HCT116 (cell line): ENCODE measurements around the gene ADIPOR2. TPM values are rescaled to one million over a fixed set of nuclear protein-coding genes. Genes with fewer than 3 reads are reported as not detected.

Experiments used
- ATAC-seq: fragments of 200-7000 bp; cut with Tn5 transposase; 2 replicates; pipeline ENCODE4 v1.9.1; 2020; ENCODE audit warnings: mild to moderate bottlenecking, moderate library complexity
- BruUV-seq: library from RNA; stranded (reverse); fragments of 400-500 nt; replicated peaks from 2 replicates; lab custom pipeline; 2021; lab: Mats Ljungman, UMichigan
- CTCF ChIA-PET: fragments of 300-600 bp; sonication (Branson Sonifier 250); formaldehyde crosslinking; loops from one replicate; lab custom pipeline; 2021; ENCODE audit warnings: antibody characterized with exemption; lab: Charles Lee
- POLR2A ChIA-PET: fragments of 300-600, 350-600 bp; sonication (Branson Sonifier 250); formaldehyde crosslinking; loops from one replicate; lab custom pipeline; 2021; ENCODE audit warnings: antibody characterized with exemption; lab: Charles Lee
- RAD21 ChIA-PET, 2 experiments: fragments of 300-600 bp; sonication (Branson Sonifier 250); formaldehyde crosslinking; loops; one replicate each; lab custom pipeline; 2023; ENCODE audit warnings: low total read pairs in 2 of 2; ENCODE audit not compliant: uncharacterized antibody in 2 of 2, unreplicated experiment in 2 of 2, low non-redundant PET in 1 of 2; lab: Charles Lee
- DNase-seq: peaks from one replicate; pipeline ENCODE4 v3.0.0-alpha.2; 2010; ENCODE audit warnings: low read depth, low spot score
- H2AFZ ChIP-seq: fragments of 200-600 bp; shearing (Covaris generic), sonication (generic); 2 replicates; pipeline ENCODE4 v1.6.1; 2017; ENCODE audit warnings: low read depth, mixed run types, mixed read lengths, antibody characterized with exemption, low read length; ENCODE audit not compliant: poor library complexity, severe bottlenecking
- H3K27ac ChIP-seq: 2 replicates; pipeline ENCODE4 v1.5.1; 2012; ENCODE audit warnings: low read depth, low read length
- H3K27me3 ChIP-seq: fragments of 200-600 bp; sonication (generic); 2 replicates; pipeline ENCODE4 v1.6.1; 2016; ENCODE audit warnings: mixed run types, low read length, mixed read lengths; ENCODE audit not compliant: insufficient read depth
- H3K36me3 ChIP-seq, 2 experiments: fragments of 200-500 bp in 1 of 2; fragments of 200-600 bp in 1 of 2; sonication (Bioruptor generic) in 1 of 2; sonication (generic) in 1 of 2; 2 replicates each; pipeline versions ENCODE4 v1.5.1 to v1.6.1; 2014 to 2016; ENCODE audit warnings: low read length in 2 of 2, inconsistent platforms in 1 of 2, mixed read lengths in 1 of 2, mixed run types in 1 of 2; ENCODE audit not compliant: insufficient read depth in 2 of 2, control insufficient read depth in 1 of 2
- H3K4me1 ChIP-seq, 2 experiments: fragments of 200-600 bp in 1 of 2; sonication (generic) in 1 of 2; 2 replicates each; pipeline versions ENCODE4 v1.5.1 to v1.6.1; 2012 to 2017; ENCODE audit warnings: low read length in 2 of 2, inconsistent platforms in 1 of 2, mild to moderate bottlenecking in 1 of 2, mixed read lengths in 1 of 2, mixed run types in 1 of 2, moderate library complexity in 1 of 2; ENCODE audit not compliant: insufficient read depth in 2 of 2, control insufficient read depth in 1 of 2
- H3K4me2 ChIP-seq: fragments of 200-600 bp; sonication (generic); 2 replicates; pipeline ENCODE4 v1.6.1; 2017; ENCODE audit warnings: mixed run types, low read length, mixed read lengths
- H3K4me3 ChIP-seq, 2 experiments: fragments of 200-600 bp in 1 of 2; sonication (generic) in 1 of 2; replicated peaks in 1 of 2; 2 replicates each; pipeline ENCODE4 v1.5.1; 2011 to 2016; ENCODE audit warnings: low read length in 2 of 2, control low read depth in 1 of 2, low read depth in 1 of 2, mild to moderate bottlenecking in 1 of 2, mixed read lengths in 1 of 2, mixed run types in 1 of 2
- H3K79me2 ChIP-seq: fragments of 200-600 bp; sonication (generic); 2 replicates; pipeline ENCODE4 v1.6.1; 2017; ENCODE audit warnings: mild to moderate bottlenecking, mixed run types, low read length, moderate library complexity, mixed read lengths; ENCODE audit not compliant: insufficient read depth
- H3K9ac ChIP-seq: fragments of 200-600 bp; sonication (generic); 2 replicates; pipeline ENCODE4 v1.6.1; 2016; ENCODE audit warnings: low read length, mixed read lengths
- H3K9me2 ChIP-seq: fragments of 200-600 bp; sonication (generic), shearing (Covaris generic); 2 replicates; pipeline ENCODE4 v1.6.1; 2017; ENCODE audit warnings: mixed run types, mild to moderate bottlenecking, moderate library complexity; ENCODE audit not compliant: insufficient read depth
- H3K9me3 ChIP-seq, 2 experiments: fragments of 200-500 bp in 1 of 2; fragments of 200-600 bp in 1 of 2; sonication (Bioruptor generic) in 1 of 2; sonication (generic) in 1 of 2; 2 replicates each; pipeline ENCODE4 v1.6.1; 2014 to 2017; ENCODE audit warnings: low read length in 2 of 2, mixed read lengths in 2 of 2, inconsistent platforms in 1 of 2, low read depth in 1 of 2, mild to moderate bottlenecking in 1 of 2, mixed run types in 1 of 2, moderate library complexity in 1 of 2; ENCODE audit not compliant: control insufficient read depth in 1 of 2, insufficient read depth in 1 of 2
- H4K20me1 ChIP-seq: fragments of 200-600 bp; sonication (generic), shearing (Covaris generic); 2 replicates; pipeline ENCODE4 v1.6.1; 2017; ENCODE audit warnings: mixed run types, mild to moderate bottlenecking, moderate library complexity; ENCODE audit not compliant: insufficient read depth
- CEBPB ChIP-seq: IDR thresholded peaks from 2 replicates; pipeline ENCODE4 v1.6.1; 2012; ENCODE audit warnings: low read depth
- ELF1 ChIP-seq: IDR thresholded peaks from 2 replicates; pipeline ENCODE4 v1.6.1; 2012; ENCODE audit warnings: low read depth, borderline replicate concordance
- JUND ChIP-seq: IDR thresholded peaks from 2 replicates; pipeline ENCODE4 v1.6.1; 2012
- ZFX ChIP-seq: fragments of 450-650 bp; IDR thresholded peaks from 2 replicates; pipeline ENCODE4 v1.6.1; 2017
- intact Hi-C: fragments of 100-400 bp; cut with micrococcal nuclease; formaldehyde crosslinking; loops from 2 replicates; pipeline ENCODE4 v1.10.0; 2022
- total RNA-seq: library from RNA; stranded (reverse); gene quantifications from one replicate; pipeline ENCODE4 v1.2.1, GENCODE V29; 2021; ENCODE audit not compliant: unreplicated experiment
- TF ChIP-seq, protein P1 (sequence below): IDR thresholded peaks from 2 replicates; pipeline ENCODE4 v1.6.1; 2012; ENCODE audit warnings: low read depth

ADIPOR2 gene
- total RNA-seq, 1 experiment from 2014 or later, result 69.9 TPM

DNA sequence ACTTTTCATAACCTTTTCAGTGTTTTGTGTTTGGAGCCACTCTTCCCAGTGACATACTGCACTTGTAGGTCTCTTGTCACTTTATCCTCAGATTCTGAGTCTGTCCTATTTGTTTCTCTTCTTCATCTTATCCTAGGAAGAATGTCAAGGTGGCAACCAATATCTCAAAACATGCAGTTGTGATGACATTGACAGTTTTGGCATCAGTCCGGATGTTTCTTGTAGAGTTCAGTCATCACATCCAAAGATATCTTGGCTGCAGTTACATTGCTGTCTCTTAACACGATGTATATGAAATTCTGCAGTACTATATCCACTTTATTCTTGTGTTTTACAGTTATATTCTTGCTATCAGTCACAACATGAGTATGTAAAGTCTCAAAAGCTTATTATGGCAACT lies 6.4 kb downstream of the ADIPOR2 start:
- no peak overlapping the region for H3K9ac ChIP-seq
- ATAC-seq (no peak), DNase-seq (no peak)
- no peaks in the 10 kb centered on the region for H3K9me2 ChIP-seq
- peaks cover 24% of the 10 kb centered on the region; the same call in 1 of the 2 replicates for H4K20me1 ChIP-seq
- TF ChIP-seq ZFX (no peak), ELF1 (no peak), JUND (no peak), CEBPB (no peak)
- H3K9me3 ChIP-seq, result no peaks in the 10 kb centered on the region
- no peak overlapping the region for H3K4me2 ChIP-seq
- ChIA-PET POLR2A (no interaction called here), RAD21 (no interaction called here), CTCF (no interaction called here)
- peaks cover 2% of the 10 kb centered on the region in 2 experiments for H3K4me1 ChIP-seq
- no peak overlapping the region for H3K27ac ChIP-seq
- no peak overlapping the region for H2AFZ ChIP-seq
- BruUV-seq, result no TSS peak
- H3K36me3 ChIP-seq, result no peaks in the 10 kb centered on the region; a peak in 1 of 4 replicates
- H3K79me2 ChIP-seq, result peaks cover 98% of the 10 kb centered on the region
- intact Hi-C loops, result no loop called here
- H3K4me3 ChIP-seq, result no peak overlapping the region
- no peaks in the 10 kb centered on the region for H3K27me3 ChIP-seq

DNA sequence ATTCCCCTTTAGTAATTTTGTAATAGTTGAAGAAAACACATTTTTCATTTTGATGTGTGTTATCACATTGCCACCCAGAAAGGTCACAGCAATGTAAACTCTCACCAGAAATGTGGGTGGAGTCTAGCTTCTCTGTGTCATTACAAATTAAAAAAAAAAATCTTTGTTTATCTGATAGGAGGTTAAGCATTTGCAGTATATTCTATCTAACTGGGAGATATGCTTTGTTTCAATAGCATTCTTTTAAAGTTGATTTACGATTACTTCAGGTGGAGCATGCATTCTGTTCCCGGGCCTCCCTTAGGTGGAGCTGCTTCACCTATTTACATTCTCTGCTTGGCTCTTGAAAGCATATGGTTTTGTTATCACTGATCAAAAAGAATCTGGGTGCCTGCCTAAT lies 7.8 kb downstream of the ADIPOR2 start:
- no peak for DNase-seq
- no peak overlapping the region for H3K27ac ChIP-seq
- POLR2A ChIA-PET, result no interaction called here

More for the DNA sequence above, 7.8 kb downstream of the ADIPOR2 start:
- TF ChIP-seq CEBPB, result no peak
- TF ChIP-seq, protein P1, sequence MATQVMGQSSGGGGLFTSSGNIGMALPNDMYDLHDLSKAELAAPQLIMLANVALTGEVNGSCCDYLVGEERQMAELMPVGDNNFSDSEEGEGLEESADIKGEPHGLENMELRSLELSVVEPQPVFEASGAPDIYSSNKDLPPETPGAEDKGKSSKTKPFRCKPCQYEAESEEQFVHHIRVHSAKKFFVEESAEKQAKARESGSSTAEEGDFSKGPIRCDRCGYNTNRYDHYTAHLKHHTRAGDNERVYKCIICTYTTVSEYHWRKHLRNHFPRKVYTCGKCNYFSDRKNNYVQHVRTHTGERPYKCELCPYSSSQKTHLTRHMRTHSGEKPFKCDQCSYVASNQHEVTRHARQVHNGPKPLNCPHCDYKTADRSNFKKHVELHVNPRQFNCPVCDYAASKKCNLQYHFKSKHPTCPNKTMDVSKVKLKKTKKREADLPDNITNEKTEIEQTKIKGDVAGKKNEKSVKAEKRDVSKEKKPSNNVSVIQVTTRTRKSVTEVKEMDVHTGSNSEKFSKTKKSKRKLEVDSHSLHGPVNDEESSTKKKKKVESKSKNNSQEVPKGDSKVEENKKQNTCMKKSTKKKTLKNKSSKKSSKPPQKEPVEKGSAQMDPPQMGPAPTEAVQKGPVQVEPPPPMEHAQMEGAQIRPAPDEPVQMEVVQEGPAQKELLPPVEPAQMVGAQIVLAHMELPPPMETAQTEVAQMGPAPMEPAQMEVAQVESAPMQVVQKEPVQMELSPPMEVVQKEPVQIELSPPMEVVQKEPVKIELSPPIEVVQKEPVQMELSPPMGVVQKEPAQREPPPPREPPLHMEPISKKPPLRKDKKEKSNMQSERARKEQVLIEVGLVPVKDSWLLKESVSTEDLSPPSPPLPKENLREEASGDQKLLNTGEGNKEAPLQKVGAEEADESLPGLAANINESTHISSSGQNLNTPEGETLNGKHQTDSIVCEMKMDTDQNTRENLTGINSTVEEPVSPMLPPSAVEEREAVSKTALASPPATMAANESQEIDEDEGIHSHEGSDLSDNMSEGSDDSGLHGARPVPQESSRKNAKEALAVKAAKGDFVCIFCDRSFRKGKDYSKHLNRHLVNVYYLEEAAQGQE, result no peak
- no peaks in the 10 kb centered on the region; a peak in 1 of 4 replicates for H3K36me3 ChIP-seq
- ATAC-seq, result no peak
- H3K4me1 ChIP-seq, result no peaks in the 10 kb centered on the region
- H3K4me3 ChIP-seq, result no peak overlapping the region
- ChIA-PET RAD21 (no interaction called here), CTCF (no interaction called here)
- intact Hi-C loops, result no loop called here
- no peak overlapping the region for H2AFZ ChIP-seq
- BruUV-seq, result no TSS peak
- no peak overlapping the region for H3K9ac ChIP-seq
- no peaks in the 10 kb centered on the region for H3K9me3 ChIP-seq
- peaks cover 25% of the 10 kb centered on the region; the same call in 1 of the 2 replicates for H4K20me1 ChIP-seq
- H3K9me2 ChIP-seq, result no peaks in the 10 kb centered on the region
- H3K79me2 ChIP-seq, result peaks cover 98% of the 10 kb centered on the region
- H3K4me2 ChIP-seq, result no peak overlapping the region
- no peaks in the 10 kb centered on the region for H3K27me3 ChIP-seq
